ENCODE data around the gene TGIF1.
A peak's percentile ranks its signal among the peaks of the same experiment; 100 is the strongest.

The TGIF1 gene

GRCh38 chr18:3447068-3447894 is 2.7 kb upstream of the TGIF1 start:
- Histone ChIP-seq H3K4me1 (ENCODE audit: insufficient read depth, insufficient read length) (peaks cover 5% of the 10 kb centered on the region), H3K9ac (ENCODE audit: insufficient read length, low read depth) (peak overlapping the region; percentile 85), H3K27me3 (ENCODE audit: insufficient read depth, insufficient read length) (no peaks in the 10 kb centered on the region), H3K9me3 (ENCODE audit: insufficient read depth, low read length) (no peaks in the 10 kb centered on the region), H3K36me3 (ENCODE audit: insufficient read depth, insufficient read length, low read length) (peaks cover 17% of the 10 kb centered on the region), H3K4me3 (ENCODE audit: insufficient read length, low read depth) (peak overlapping the region; percentile 63)
- no peak for DNase-seq (ENCODE audit: low read depth, low spot score)
- TF ChIP-seq YY1 (IDR thresholded peaks at IDR 0.05; ENCODE audit: insufficient read depth, insufficient read length) (no peak), SUZ12 (IDR thresholded peaks at IDR 0.05; ENCODE audit: extremely low read depth, insufficient read depth, insufficient read length) (no peak), ZNF274 (IDR thresholded peaks at IDR 0.05; ENCODE audit: low read depth, low read length) (no peak)

GRCh38 chr18:3447895-3448837 is 1.8 kb upstream of the TGIF1 start:
- peak; percentile 89 for DNase-seq (ENCODE audit: low read depth, low spot score)
- peak overlapping the region; percentile 85 for H3K9ac ChIP-seq (ENCODE audit: insufficient read length, low read depth)
- peak overlapping the region; percentile 63 for H3K4me3 ChIP-seq (ENCODE audit: insufficient read length, low read depth)
- peaks cover 20% of the 10 kb centered on the region for H3K36me3 ChIP-seq (ENCODE audit: insufficient read depth, insufficient read length, low read length)
- TF ChIP-seq ZNF274 (IDR thresholded peaks at IDR 0.05; ENCODE audit: low read depth, low read length) (no peak), SUZ12 (IDR thresholded peaks at IDR 0.05; ENCODE audit: extremely low read depth, insufficient read depth, insufficient read length) (no peak), YY1 (IDR thresholded peaks at IDR 0.05; ENCODE audit: insufficient read depth, insufficient read length) (no peak)
- H3K4me1 ChIP-seq (ENCODE audit: insufficient read depth, insufficient read length) = peaks cover 5% of the 10 kb centered on the region
- H3K27me3 ChIP-seq (ENCODE audit: insufficient read depth, insufficient read length) = no peaks in the 10 kb centered on the region
- H3K9me3 ChIP-seq (ENCODE audit: insufficient read depth, low read length) = no peaks in the 10 kb centered on the region

DNA sequence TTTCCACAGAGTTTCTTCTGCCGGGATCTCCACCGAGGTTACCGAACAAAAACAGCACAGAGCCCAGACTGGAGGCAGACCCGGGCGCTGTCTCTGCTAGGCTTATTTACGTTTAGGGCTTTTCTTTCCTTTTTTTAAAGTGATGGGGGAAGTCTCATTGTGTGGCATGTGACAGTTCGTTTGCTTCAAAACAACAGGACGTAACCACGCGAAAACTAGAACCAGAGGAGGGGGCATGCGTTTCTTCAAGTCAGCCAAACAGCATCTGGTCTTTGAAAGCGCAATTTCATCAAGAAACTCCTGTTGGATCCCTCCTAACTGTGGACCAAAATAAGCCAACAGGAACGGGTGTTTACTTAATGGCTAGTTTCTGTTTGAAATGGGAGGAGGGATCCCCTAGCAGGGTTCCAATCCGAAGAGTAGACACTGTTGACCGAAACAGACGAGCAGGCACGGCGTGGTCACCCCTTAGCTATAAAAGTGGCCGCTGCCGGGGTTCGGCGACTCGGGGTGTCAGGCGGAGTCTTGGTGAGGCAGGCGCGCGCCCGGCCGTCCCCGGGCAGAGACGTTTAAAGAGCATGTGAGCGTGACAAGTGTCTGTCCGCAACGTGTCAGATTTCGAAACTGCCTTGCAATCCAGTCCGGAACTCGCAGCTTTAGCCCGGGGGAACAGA is 997 bp upstream of the TGIF1 start:
- Histone ChIP-seq H3K4me3 (ENCODE audit: insufficient read length, low read depth) (peak overlapping the region; percentile 63), H3K9me3 (ENCODE audit: insufficient read depth, low read length) (no peaks in the 10 kb centered on the region), H3K9ac (ENCODE audit: insufficient read length, low read depth) (peak overlapping the region; percentile 80), H3K36me3 (ENCODE audit: insufficient read depth, insufficient read length, low read length) (peaks cover 20% of the 10 kb centered on the region), H3K27me3 (ENCODE audit: insufficient read depth, insufficient read length) (no peaks in the 10 kb centered on the region), H3K4me1 (ENCODE audit: insufficient read depth, insufficient read length) (peaks cover 5% of the 10 kb centered on the region)
- no peak for DNase-seq (ENCODE audit: low read depth, low spot score)
- TF ChIP-seq YY1 (IDR thresholded peaks at IDR 0.05; ENCODE audit: insufficient read depth, insufficient read length) (no peak), SUZ12 (IDR thresholded peaks at IDR 0.05; ENCODE audit: extremely low read depth, insufficient read depth, insufficient read length) (no peak), ZNF274 (IDR thresholded peaks at IDR 0.05; ENCODE audit: low read depth, low read length) (no peak)

DNA sequence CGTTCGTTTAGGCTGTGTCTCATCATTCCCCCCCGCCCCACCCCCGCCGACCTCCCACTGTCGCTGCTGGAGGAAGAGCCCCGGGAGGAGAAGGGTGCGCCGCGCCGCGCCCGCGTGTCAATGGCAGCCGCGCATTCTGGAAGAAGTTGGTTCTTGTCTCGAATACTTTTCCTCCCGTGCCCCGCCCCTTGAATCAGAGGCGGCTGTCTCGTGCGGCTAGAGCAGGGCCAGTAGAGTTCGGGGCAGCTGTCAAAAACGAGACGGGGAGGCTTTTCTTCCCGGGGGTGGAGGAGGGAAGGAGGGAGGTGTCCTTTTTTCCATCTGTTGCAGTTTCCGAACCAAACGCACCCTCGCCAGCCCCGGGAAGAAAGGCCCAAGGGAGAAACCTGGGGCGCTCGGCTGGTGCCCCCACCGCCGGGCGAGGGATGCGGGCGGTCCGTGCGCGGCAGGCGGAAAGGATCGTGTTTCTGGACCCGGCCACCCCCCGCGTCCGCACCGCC is 410 bp upstream of the TGIF1 start:
- Histone ChIP-seq H3K36me3 (ENCODE audit: insufficient read depth, insufficient read length, low read length) (peaks cover 20% of the 10 kb centered on the region), H3K4me3 (ENCODE audit: insufficient read length, low read depth) (peak overlapping the region; percentile 63), H3K9ac (ENCODE audit: insufficient read length, low read depth) (peak overlapping the region; percentile 80), H3K4me1 (ENCODE audit: insufficient read depth, insufficient read length) (peaks cover 5% of the 10 kb centered on the region), H3K9me3 (ENCODE audit: insufficient read depth, low read length) (no peaks in the 10 kb centered on the region), H3K27me3 (ENCODE audit: insufficient read depth, insufficient read length) (no peaks in the 10 kb centered on the region)
- no peak for TF ChIP-seq SUZ12 (IDR thresholded peaks at IDR 0.05; ENCODE audit: extremely low read depth, insufficient read depth, insufficient read length)
- TF ChIP-seq YY1 (IDR thresholded peaks at IDR 0.05; ENCODE audit: insufficient read depth, insufficient read length) = no peak
- TF ChIP-seq ZNF274 (IDR thresholded peaks at IDR 0.05; ENCODE audit: low read depth, low read length) = no peak
- no peak for DNase-seq (ENCODE audit: low read depth, low spot score)

GRCh38 chr18:3450799-3451182 is 819 bp downstream of the TGIF1 start:
- peak overlapping the region; percentile 91 for H3K4me3 ChIP-seq (ENCODE audit: insufficient read length, low read depth)
- DNase-seq (ENCODE audit: low read depth, low spot score) = no peak
- no peaks in the 10 kb centered on the region for H3K27me3 ChIP-seq (ENCODE audit: insufficient read depth, insufficient read length)
- TF ChIP-seq YY1 (IDR thresholded peaks at IDR 0.05; ENCODE audit: insufficient read depth, insufficient read length) (no peak), ZNF274 (IDR thresholded peaks at IDR 0.05; ENCODE audit: low read depth, low read length) (no peak), SUZ12 (IDR thresholded peaks at IDR 0.05; ENCODE audit: extremely low read depth, insufficient read depth, insufficient read length) (no peak)
- H3K36me3 ChIP-seq (ENCODE audit: insufficient read depth, insufficient read length, low read length) = peaks cover 20% of the 10 kb centered on the region
- H3K4me1 ChIP-seq (ENCODE audit: insufficient read depth, insufficient read length) = peaks cover 5% of the 10 kb centered on the region
- peak overlapping the region; percentile 92 for H3K9ac ChIP-seq (ENCODE audit: insufficient read length, low read depth)
- H3K9me3 ChIP-seq (ENCODE audit: insufficient read depth, low read length) = no peaks in the 10 kb centered on the region

DNA sequence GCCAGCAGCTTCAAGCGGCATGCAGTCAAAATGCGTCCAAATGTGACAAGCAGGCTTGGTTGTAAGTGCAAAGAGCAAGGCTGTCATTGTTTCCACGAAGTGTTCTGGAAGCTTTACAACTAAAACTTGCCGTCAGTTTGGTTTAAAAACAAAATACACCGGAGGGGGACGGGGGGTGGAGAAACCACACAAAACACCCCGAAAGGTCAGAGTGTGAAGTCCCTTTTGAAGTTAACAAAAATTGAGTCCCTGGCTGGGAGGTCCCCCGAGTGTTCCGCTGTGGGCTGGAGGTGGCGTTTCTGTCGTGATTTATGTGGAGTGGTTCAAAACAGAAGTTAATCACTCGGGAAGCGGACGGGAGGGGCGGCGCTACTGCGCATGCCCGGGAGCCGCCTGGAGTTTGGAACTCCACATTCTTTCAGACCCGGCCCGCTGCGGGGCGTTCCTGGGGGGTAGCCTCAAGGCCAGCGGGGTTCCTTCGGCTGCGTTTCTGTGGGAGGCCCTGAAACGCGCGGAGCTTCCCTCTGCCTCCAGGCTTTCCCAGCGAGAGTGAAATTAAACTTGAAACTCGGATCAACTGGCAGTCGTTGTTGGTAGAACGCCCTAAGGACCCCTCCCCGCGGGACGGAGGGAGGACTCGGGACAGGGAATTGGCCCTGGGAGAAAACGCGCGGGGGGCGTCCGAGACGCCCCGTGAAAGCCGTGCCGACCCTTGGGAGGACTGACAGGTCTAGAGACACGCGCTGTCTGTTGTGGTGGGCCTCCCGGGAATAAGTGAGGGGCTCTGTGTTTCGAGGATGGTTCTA is 1.4 kb downstream of the TGIF1 start:
- Histone ChIP-seq H3K9ac (ENCODE audit: insufficient read length, low read depth) (peak overlapping the region; percentile 92), H3K4me1 (ENCODE audit: insufficient read depth, insufficient read length) (peaks cover 8% of the 10 kb centered on the region), H3K27me3 (ENCODE audit: insufficient read depth, insufficient read length) (no peaks in the 10 kb centered on the region), H3K4me3 (ENCODE audit: insufficient read length, low read depth) (peak overlapping the region; percentile 91), H3K9me3 (ENCODE audit: insufficient read depth, low read length) (no peaks in the 10 kb centered on the region), H3K36me3 (ENCODE audit: insufficient read depth, insufficient read length, low read length) (peaks cover 24% of the 10 kb centered on the region)
- TF ChIP-seq SUZ12 (IDR thresholded peaks at IDR 0.05; ENCODE audit: extremely low read depth, insufficient read depth, insufficient read length) = no peak
- TF ChIP-seq YY1 (IDR thresholded peaks at IDR 0.05; ENCODE audit: insufficient read depth, insufficient read length) = no peak
- TF ChIP-seq ZNF274 (IDR thresholded peaks at IDR 0.05; ENCODE audit: low read depth, low read length) = no peak
- DNase-seq (ENCODE audit: low read depth, low spot score) = no peak

All from NT2/D1 (cell line).